NCI-H69 (cell line): ENCODE measurements around the gene MYOZ2.

Experiments
- DNase-seq: peaks from one replicate; lab custom pipeline; 2025; lab: John Stamatoyannopoulos, UW

Gene MYOZ2

DNA sequence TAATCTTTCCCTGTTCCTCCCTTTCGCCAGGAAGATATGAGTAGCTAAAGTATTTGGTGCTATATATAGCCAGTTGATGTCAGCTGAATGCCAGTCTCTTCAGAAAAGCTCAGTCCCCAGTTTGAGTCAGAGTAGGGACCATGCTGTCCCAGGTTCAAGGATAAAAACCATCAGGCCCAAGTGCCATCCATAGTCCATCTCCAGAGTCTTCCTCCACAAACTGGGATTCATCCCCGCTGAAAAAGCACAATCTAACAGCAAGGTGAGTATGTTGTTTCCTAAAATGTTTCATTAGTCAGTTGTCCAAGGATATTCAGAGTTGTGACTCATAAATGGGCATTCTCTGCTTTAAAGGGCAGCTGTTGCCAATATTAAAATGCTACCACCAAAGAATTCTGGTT is at the start of gene MYOZ2:
Gene MYOZ2 (plus strand): TSS at position 112 of the 401 bp plus-strand sequence. CDS start 694 bp downstream, outside the sequence.
- no peak for DNase-seq

DNA sequence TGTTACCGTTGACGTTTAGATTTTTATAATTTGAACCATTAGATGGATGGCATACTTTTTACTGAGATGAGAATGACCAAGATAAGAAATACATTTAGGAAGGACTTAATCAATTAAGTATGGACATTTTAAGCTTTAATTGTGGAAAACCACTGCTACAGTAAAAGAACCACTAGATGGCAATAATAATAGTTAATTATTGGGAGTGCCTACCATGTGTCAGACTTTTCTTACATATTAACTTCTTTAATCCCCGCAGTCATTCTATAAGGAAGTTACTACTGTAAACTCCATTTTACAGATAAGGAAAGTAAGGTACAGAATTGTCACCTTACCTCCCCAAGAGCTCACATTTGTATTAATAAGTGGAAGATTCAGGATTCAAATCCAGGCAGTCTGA is 48.5 kb upstream of the MYOZ2 start:
- DNase-seq: no peak

DNA sequence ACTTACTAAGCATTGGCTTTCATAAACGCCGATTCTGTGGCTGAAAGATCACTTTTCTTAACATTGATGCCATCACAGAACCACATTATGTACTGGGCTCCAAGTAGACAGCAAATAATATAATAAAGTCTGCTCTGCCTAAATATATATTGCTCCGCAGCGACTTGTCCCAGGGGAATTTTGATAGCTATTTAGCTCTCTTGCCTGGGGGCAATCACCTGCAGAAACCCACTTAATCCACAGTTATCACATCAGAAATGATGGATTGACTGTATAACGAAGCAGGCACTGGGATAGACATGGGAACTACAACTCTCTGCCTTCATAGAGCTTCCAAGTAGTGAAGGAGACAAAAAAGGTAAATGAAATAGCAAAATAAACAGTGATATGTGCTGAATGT is 48.0 kb upstream of the MYOZ2 start:
- DNase-seq: peak; percentile 84

DNA sequence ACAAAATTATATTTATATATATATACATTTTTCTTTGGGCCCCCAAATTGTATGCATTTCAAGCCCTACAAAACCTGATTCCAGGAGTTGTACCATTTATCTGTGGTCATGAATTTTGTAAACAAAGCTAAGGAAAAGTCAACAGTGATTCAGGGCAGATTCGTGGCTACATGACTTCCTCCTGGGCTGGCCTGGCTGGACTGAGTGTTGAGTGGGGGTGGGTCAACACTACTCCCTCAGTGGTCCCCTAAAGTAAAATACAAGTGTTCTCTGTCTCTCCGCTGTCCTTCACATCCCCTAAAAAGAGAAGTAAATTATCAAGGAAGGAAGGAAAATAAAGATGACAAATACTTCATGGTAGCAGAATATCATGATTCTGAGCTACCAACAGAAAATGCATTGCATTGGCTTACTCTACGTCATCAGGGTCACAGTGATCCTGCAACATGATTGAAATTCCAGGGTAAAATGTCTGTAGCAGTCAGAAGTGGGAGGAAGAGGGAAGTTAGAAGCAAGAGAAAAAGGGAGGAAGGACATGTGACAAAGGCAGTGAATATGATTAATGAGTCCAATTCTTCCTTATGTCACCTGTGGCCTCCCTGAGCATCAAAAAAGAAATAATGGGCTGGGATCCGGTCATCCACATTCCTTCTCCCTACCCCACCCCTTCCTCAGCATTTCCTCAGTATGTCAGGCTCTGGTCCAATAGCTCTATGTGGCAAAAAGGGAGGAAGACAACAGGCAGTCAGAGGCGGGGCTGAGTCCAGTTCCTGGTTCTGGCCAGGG is 42.4 kb upstream of the MYOZ2 start:
- peak; percentile 3 for DNase-seq

DNA sequence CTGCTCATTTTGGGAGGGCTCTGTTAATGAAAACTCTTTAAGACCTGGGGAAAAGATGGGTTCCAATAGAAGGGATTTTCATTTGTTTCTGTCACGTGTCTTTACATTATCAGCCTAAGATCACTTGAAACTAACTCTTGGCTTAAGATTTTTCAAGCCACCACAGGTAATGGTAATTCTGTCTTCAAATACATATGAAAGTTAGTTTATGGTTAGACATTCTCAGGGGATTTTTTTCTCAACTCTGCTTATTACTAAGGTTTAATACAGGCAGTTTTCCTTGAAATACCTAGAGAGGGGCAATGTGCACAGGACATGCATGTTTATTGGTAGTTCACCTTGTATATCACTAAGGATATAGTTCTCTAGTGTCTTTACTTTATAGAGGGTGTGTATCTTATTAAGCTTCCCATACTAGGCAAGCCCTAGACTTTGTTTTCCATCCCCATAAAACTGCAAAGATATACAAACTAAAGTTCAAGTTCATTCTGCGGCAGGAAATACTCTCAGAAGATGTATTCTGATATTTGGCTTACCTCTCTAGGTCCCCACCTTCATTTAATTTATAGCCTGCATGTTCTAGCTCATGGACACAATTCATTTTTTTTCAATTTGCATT is 38.2 kb upstream of the MYOZ2 start:
- DNase-seq: no peak

DNA sequence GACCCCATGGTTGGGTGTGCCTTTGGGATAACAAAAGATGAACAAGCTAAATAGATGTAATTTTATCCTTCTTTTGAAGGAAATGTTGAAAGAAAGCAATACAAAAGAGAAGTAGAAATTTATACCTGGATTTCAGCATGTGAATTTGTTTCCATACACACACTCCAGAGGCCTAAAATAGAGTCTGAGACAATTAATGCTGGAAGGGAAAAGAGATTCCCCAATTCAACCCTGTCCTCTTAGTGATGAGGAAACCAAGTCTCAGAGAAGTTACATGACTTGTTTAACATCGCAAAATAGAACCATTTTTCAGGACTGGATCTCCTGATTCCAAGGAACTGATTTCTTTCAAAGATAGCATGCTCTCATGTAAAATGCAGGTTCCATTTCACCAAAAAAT is 37.3 kb upstream of the MYOZ2 start:
- DNase-seq: no peak

DNA sequence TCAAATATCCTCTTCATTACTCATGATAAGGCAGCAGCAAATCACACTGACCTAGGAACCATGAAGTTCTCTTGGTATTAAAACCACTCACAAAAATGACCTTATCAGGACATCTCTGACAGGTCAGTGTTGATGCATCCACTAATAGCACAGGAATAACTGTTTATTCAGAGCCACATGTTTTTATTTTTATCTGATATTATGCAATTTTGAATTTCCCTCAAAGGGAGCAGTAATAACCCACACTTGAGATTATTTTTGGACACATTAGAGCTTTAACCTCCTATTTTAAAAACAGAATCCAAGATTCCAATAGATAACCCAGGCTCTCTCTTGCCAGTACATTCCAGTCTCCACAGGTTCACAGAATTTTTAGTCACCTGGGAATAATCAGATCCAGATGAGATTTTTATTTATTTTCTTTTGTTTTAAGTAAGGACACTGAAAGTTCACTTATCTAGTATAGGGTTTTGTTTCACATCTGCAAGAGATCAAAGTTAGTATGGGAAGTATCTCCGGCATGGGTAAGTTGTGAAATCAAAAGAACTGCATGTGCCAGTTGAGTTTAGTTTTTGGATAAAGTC is 36.3 kb upstream of the MYOZ2 start:
- no peak for DNase-seq

DNA sequence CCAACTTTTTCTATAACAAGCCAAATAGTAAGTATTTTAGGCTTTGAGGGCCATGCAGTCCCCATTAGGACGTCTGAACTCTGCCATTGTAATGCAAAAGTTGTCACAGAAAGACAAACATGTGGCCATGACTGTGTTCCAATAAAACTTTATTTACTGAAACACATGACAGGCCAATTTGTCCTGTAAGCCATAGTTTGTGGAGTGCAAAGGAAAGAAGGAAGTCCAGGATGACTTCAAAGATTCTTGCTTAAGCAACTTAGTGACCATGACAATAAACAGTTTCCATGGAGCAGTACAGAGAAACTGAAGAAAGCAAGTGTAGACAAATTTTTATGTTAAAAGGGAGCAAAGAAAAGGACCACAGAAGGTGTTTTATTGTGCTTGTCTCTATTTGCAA is 35.0 kb upstream of the MYOZ2 start:
- no peak for DNase-seq

DNA sequence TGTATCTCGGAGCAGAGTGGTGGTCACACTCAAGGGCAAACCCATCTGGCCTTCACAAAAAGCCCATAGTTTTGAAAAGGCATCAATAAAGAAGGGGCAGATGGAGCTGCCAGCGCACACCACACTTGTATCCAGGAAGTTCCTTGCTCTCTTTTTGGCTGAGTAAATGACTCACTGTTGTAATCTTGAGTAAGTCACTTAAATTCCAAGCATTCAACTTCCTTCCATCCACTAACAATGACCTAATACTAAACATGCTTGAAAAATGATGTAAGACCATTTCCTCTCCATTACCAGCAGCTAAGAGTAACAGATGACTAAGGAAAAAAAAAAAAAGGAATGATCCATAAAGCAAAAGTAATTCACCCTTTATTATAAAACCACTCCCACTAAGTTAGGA is 32.4 kb upstream of the MYOZ2 start:
- DNase-seq: peak; percentile 9

DNA sequence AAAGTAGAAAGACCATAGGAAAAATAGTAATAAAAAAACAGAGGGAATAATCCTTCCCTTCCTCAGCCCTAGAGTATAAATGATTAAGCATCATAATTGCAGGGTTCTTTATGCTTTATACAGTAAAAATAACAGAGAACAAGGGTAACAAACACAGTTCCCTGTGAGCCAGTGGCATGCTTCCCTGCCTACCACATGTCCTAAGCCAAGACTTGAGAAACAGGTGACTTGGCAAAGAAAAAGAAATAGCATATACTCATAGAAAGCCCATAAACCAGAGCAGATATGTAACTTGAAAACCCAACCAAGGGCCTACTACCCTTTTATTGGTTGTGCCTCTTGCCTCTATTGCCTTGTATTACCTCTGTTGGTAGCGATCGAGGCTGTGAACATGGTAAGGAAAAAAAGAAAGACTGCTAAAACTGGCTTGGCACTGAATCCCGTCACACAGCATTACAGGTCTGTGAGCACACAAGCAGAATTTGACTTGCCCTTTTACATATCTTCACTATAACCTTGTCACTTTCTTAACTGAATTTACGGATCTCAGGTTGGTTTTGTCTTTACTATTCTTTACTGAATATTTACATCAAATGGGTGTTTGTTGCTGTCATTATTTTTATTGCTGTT is 30.9 kb upstream of the MYOZ2 start:
- no peak for DNase-seq

DNA sequence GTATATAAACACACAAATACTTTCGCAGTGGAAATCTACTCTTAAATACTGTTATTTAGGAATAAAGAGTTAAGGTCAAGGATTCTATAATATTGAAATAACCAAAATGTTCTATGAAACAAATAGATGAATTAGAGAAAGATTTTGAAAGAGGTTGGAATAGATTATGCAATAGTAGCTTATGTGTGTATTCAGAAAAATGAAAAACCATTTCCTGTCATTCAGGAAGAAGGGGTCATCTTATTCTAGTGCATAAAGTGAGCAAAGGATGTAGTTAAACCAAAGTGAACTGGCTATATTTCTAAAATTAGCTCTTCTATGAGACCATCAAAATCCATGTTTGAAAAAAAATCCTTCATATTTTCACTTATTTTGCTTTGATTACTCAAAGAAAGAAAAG is 30.0 kb upstream of the MYOZ2 start:
- no peak for DNase-seq

DNA sequence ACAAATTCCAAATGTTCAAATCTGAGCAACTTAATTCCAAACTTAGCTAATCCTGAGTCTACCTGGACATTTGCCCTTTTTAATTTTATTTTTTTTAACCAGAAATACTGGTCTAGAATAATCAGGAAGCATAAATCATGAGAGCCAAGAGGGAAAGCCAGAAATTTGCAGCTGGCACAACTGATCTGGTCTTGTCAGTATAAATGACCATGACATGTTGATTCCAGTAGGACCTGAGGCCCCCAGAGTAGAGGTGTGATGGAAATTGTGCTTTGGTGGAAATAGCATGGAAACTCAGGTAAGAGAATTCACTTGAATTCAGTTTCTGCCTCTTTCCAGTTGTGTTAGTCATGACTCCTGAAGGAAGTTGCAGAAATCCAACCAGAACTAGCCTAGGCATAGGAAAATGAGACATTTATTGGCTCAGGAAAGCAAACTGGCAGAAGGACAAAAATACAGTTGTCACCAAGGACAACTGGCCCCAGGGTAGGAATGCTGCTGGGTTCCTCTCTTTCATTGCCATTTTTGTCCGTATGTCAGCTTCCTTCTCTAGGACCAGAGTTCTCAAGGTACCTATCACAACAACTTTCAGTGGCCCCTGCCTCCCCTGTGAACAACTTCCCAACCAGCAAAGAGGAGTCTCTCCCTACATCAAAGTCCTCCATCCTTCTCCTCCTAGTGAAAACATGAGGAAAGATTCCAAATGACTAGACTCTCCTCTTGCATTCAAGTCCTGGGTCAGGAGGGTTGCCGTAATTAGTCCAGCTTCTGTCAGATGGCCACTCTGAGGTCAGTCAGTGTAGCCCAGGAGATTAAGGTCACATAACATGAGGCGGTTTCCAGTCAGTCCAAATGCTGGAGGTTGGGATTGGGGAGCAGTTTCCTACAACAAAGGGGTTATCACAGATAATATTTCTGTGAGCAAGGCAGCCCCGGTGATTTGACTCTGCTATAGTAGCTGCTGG is 29.3 kb upstream of the MYOZ2 start:
- peak; percentile 3 for DNase-seq

DNA sequence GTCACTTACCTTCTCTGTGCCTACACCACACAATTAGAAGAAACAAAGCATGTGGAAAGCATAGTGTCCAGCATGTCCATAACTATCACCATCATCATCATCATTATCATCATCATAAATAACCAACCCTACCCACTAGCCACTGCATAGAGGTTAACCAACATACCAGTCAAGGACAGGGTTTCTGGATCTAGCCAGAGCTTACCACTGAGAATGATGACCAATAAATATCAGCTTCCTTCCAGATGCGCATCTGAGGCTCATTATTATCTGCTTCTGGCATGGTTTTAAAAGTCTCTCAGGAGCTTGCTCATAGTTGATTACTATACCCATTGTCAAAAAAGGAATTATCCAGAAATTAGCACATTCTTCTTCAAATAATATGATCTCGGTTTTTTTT is 25.5 kb upstream of the MYOZ2 start:
- no peak for DNase-seq

DNA sequence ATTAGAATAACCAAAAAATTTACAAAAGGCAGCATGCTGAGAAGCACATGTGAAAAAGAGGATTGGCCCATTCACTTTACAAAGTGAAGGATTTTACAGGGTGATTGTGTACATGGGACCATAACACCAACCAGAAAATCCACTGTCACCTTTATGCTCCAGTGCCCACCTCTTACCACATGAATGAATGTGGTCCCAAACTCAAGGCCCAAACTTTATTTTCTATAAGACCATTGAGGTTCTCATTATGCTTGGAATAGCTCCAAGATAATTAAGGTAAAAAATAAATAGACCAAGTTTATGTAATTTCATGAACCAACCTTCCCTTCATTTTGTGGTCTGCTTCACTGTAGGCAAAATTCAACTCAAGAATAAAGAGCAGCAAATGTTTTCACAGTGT is 24.3 kb upstream of the MYOZ2 start:
- no peak for DNase-seq

DNA sequence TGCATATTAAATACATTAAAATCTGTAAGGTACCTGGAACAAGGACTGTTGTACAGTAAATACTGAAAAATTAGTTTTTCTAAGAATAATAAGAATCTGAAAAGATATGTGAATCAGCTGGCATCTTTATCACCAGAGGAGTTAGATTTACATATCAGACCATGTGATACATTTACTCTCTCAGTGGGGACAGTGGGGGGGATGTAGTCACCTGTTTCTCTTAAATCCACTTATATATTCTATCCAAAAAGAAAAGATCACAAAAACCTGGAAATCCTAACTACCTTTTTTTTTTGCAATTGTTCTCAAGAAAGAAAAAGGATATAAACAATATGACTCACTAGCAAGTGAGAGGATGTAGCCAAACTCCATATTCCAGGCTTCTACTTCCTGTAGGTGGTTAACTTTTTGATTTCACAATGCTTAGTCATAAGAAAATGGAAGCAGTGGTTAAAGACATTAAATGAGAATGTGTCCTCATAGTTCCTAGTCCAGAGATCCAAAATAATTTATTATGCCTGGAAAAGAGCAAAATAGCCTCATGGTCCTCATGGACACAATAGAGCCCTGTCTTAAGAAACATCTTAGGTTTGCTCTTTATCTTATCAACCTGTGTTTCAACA is 22.5 kb upstream of the MYOZ2 start:
- DNase-seq: no peak

DNA sequence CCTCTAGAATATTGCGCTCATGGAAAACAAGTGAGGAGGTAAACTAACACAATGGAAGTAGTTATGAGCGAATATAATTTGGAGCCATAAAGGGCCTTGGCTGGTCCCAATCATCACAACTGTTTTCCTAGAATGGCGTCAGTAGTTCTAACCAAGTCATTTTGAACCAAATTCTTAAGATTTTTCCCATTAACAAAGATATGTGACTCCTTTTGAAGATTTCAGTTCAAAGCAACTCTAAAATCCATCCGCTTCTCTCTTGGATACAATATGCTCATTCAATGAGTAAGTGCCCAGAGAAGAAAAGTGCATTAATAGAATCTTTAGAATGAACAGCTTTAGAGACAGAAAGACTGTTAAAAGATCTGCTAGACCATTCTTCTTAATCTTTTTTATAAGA is 19.6 kb upstream of the MYOZ2 start:
- DNase-seq: no peak

DNA sequence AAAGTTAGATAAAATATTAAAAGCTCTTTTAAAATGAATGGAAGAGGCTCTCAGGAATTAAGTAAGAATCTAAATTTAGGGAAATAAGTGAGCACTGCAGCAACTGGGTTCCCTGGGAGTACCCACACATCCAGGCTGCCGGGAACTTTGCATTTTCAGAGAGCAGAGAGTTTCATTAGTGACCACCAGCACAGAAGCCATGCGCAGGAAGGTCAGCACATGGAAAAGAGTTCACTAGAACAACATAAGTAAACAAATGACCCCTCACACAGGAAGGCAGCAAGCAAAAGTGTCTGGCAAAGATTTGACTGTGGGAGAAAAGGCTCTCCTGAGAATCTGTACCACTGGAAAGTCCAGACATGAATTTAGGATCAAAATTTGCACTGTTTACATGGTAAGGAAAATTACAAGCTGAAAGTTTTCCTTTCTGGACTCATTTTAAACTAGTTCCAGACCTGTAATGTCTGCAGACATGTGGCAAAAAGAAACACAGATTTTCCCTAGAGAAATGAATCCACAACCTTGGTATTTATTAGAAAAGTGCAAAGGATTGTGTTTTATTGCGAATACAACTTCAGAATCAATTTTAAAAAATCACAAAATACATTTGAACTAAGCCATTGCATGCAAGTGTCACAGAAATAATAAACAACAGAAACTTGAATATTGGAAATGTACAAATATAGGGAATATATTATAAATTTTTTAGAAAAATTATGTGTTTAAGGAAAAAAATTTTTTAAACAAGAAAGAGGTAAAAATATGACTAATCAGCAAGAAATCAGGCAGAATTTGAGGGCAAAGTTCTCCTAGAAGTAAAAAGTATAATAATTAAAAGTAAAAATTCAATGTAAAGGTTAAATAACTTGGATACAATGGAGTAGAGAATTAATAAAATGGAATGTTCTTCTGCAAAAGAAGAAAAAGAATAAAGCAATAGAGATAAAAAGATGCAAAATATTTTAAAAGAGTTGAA is 18.4 kb upstream of the MYOZ2 start:
- DNase-seq: no peak

DNA sequence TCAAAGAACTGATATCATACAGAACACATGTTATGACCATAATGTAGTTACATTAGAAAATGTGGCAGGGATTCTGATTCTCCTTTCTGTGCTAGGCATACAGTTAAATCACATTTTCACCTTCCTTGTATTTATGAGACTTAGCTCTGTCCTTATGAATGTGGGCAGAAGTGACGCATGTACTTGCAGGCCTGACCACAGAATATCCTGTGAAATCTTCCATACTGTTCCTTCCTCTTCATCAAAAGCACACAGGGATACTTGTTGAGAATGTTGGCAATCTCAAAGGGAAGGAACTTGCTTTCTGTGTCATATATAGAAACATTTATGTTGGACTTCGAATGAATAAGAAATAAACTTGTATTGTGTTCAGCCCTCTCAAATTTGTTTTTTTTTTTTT is 17.2 kb upstream of the MYOZ2 start:
- no peak for DNase-seq

DNA sequence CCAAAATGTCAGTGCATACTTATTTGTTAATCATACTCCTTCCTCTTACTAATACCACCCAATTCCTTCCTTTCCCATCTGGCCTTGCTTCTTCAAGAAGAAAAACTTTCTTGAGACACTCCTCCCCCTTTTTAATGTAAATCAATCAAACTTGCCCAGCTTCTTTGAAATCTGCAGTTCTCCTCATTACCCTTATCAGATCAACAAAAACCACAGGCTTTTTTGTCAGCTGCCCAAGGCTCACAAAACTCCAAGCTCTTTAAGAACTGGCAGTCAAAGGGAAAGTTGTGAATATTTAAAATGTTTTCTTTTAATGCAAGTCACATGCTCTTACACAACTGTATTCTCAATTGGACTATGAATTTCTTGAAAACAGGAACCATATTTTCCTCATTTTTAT is 11.3 kb upstream of the MYOZ2 start:
- DNase-seq: no peak

DNA sequence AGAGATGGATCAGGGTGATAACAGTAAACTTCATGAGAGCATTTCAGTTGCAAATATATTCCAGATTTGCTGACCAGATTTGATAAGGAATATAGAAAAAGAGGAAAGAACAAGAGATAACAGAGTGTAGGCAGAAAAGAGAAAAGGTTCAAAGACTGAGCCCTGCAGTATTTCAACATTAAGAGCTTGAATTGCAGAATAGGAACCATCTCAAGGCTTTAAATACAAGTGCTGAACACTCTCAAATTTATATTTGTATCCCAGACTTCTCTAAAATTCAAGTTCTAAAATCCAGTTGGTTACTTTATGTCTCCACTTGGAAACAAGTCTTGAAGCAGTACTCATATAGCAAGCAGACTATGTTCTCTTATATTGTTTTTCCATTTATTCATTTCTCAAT is 9.7 kb upstream of the MYOZ2 start:
- no peak for DNase-seq
